HepG2 (cell line): ENCODE results near the gene RPL37. TPM values are rescaled to one million over a fixed set of nuclear protein-coding genes. Genes with fewer than 3 reads are reported as not detected.

ENCODE experiments used
- ATAC-seq: fragments of 200-7000 bp; cut with Tn5 transposase; 3 replicates; pipeline ENCODE4 v1.9.1; 2020; ENCODE audit warnings: mild to moderate bottlenecking, moderate library complexity
- BruUV-seq: library from RNA; stranded (reverse); fragments of 400-500 nt; replicated peaks from 2 replicates; lab custom pipeline; 2021; lab: Mats Ljungman, UMichigan
- CTCF ChIA-PET: fragments of 300-600 bp; formaldehyde crosslinking; extraction: SDS; loops from one replicate; lab custom pipeline; 2021; ENCODE audit warnings: low total read pairs, inconsistent platforms, low intra/inter-chr PET ratio; lab: Yijun Ruan, JAX
- POLR2A ChIA-PET: fragments of 350-600 bp; sonication (Branson Sonifier 250); formaldehyde crosslinking; loops from one replicate; lab custom pipeline; 2020; ENCODE audit warnings: antibody characterized with exemption, inconsistent platforms; lab: Yijun Ruan, JAX
- DNase-seq: peaks from one replicate; pipeline ENCODE4 v3.0.0-alpha.2; 2015; ENCODE audit warnings: low spot score
- FAIRE-seq: peaks from 3 replicates; lab custom pipeline; 2011; peaks lifted over from hg19 to GRCh38; lab: Jason Lieb, UNC
- H2AFZ ChIP-seq: one replicate; pipeline ENCODE4 v1.6.1; 2011; ENCODE audit warnings: low read length, inconsistent platforms
- H3K27ac ChIP-seq: fragments of 300-600 bp; 3 replicates; pipeline ENCODE4 v1.8.0; 2011; ENCODE audit warnings: mixed run types, mild to moderate bottlenecking, mixed read lengths, low read length, inconsistent platforms; ENCODE audit not compliant: insufficient read depth; ENCODE audit errors: extremely low read length
- H3K27me3 ChIP-seq, 2 experiments: fragments of 200-600 bp in 1 of 2; 2 replicates in 1 of 2; 3 replicates in 1 of 2; pipeline versions ENCODE4 v1.6.0 to v1.8.0; 2011; ENCODE audit warnings: low read length in 2 of 2, mild to moderate bottlenecking in 2 of 2, moderate library complexity in 2 of 2, inconsistent platforms in 1 of 2; ENCODE audit not compliant: insufficient read depth in 2 of 2, control insufficient read depth in 1 of 2
- H3K36me3 ChIP-seq, 2 experiments: fragments of 200-600 bp in 1 of 2; replicated peaks in 1 of 2; 2 replicates in 1 of 2; 3 replicates in 1 of 2; pipeline versions ENCODE4 v1.5.1 to v1.8.0; 2011; ENCODE audit warnings: low read length in 2 of 2, inconsistent platforms in 1 of 2; ENCODE audit not compliant: insufficient read depth in 2 of 2, control insufficient read depth in 1 of 2
- H3K4me1 ChIP-seq: 2 replicates; pipeline ENCODE4 v1.5.1; 2012; ENCODE audit warnings: low read length, inconsistent platforms; ENCODE audit not compliant: insufficient read depth
- H3K4me2 ChIP-seq: 2 replicates; pipeline ENCODE4 v1.6.0; 2011; ENCODE audit warnings: low read depth, low read length, inconsistent platforms
- H3K4me3 ChIP-seq, 3 experiments: fragments of 200-600 bp in 1 of 3; sonication (generic), shearing (Covaris generic) in 1 of 3; replicated peaks in 1 of 3; 2 replicates each; pipeline ENCODE4 v1.5.1; 2011 to 2016; ENCODE audit warnings: low read length in 3 of 3, inconsistent platforms in 2 of 3, low read depth in 2 of 3, mild to moderate bottlenecking in 2 of 3, control low read depth in 1 of 3, mixed read lengths in 1 of 3; ENCODE audit not compliant: insufficient read depth in 1 of 3
- H3K79me2 ChIP-seq: one replicate; pipeline ENCODE4 v1.6.1; 2011; ENCODE audit warnings: low read length, inconsistent platforms; ENCODE audit not compliant: insufficient read depth
- H3K9ac ChIP-seq: 2 replicates; pipeline ENCODE4 v1.6.0; 2011; ENCODE audit warnings: mild to moderate bottlenecking, low read depth, low read length, inconsistent platforms; ENCODE audit not compliant: insufficient read depth
- H3K9me3 ChIP-seq: 2 replicates; pipeline ENCODE4 v1.5.1; 2012; ENCODE audit warnings: mild to moderate bottlenecking, low read length
- H4K20me1 ChIP-seq: 2 replicates; pipeline ENCODE4 v1.6.0; 2011; ENCODE audit warnings: inconsistent platforms, mild to moderate bottlenecking, low read length, moderate library complexity; ENCODE audit not compliant: insufficient read depth
- NFAT5 ChIP-seq: sonication (generic); formaldehyde crosslinking; IDR thresholded peaks from 2 replicates; pipeline ENCODE4 v1.4.0; 2020; ENCODE audit warnings: missing genetic modification reagents
- ZKSCAN1 ChIP-seq: fragments of 150-350 bp; IDR thresholded peaks from 2 replicates; pipeline ENCODE4 v1.6.1; 2014; ENCODE audit warnings: low read length
- WGBS: methylation state at CpG from one replicate; pipeline ENCODE4 v1.1.6; 2017; ENCODE audit warnings: low lambda C conversion rate; 5-methylcytosine and 5-hydroxymethylcytosine counted together
- in situ Hi-C: cut with HindIII; loops from 2 replicates; pipeline ENCODE4 v1.10.0; 2017; ENCODE audit warnings: low pct_unique_long_range_greater_than_20kb; ENCODE audit not compliant: extremely low pct_ligation_motif_present
- intact Hi-C: fragments of 100-400 bp; cut with micrococcal nuclease; formaldehyde crosslinking; loops from one replicate; pipeline ENCODE4 v1.10.0; 2022; ENCODE audit not compliant: unreplicated experiment
- polyA plus RNA-seq, 8 experiments: library from polyadenylated mRNA; depleted of rRNA in 3 of 8; stranded (reverse) in 7 of 8; unstranded in 1 of 8; fragments of >200 nt; fragmentation: Illumina TruSeq in 4 of 8; extraction: Trizol in 4 of 8; gene quantifications; 2 replicates each; pipeline versions ENCODE4 v1.2.1 to v1.2.3, GENCODE V29; 2011 to 2016; ENCODE audit warnings: low read depth in 4 of 8, missing spikeins in 1 of 8, mixed read lengths in 1 of 8; ENCODE audit not compliant: insufficient read depth in 1 of 8
- total RNA-seq, 5 experiments: library from RNA; depleted of rRNA; stranded (reverse); fragments of >200 nt; fragmentation: Illumina TruSeq; extraction: Trizol; gene quantifications; 2 replicates each; pipeline ENCODE4 v1.2.3, GENCODE V29; 2016; ENCODE audit warnings: low read depth in 1 of 5
- TF ChIP-seq, protein P1 (sequence below): sonication (generic); formaldehyde crosslinking; IDR thresholded peaks from 2 replicates; pipeline ENCODE4 v1.4.0; 2020; ENCODE audit warnings: missing genetic modification reagents, borderline replicate concordance
- TF ChIP-seq, protein P2 (sequence below): sonication (generic); formaldehyde crosslinking; IDR thresholded peaks from 2 replicates; pipeline ENCODE4 v1.5.0; 2020; ENCODE audit warnings: missing genetic modification reagents
- TF ChIP-seq, protein P3 (sequence below): fragments of 450-650 bp; IDR thresholded peaks from 2 replicates; pipeline ENCODE4 v1.6.1; 2017; ENCODE audit warnings: mild to moderate bottlenecking
- TF ChIP-seq, protein P4 (sequence below): sonication (generic); formaldehyde crosslinking; IDR thresholded peaks from 2 replicates; pipeline ENCODE4 v1.4.0; 2020; ENCODE audit warnings: missing genetic modification reagents

Gene RPL37
- total and polyA plus RNA-seq, 2 of the 13 experiments (the other 11 are each of a cell fraction or from before 2014, with no cell fraction given), result 1,981 to 3,367 TPM

GRCh38 chr5:40784916-40785315 is 50.1 kb downstream of the RPL37 start:
- Histone ChIP-seq H3K27ac (peak overlapping the region; percentile 73), H3K9me3 (peaks cover 7% of the 10 kb centered on the region; the same call in 1 of the 2 replicates), H3K36me3 (peaks cover 0 to 7% of the 10 kb centered on the region in 2 experiments; a peak in 3 of 5 replicates), H3K4me1 (peaks cover 94% of the 10 kb centered on the region), H3K4me2 (peak overlapping the region; percentile 83), H3K79me2 (peaks cover 96% of the 10 kb centered on the region), H3K4me3 (peak overlapping the region in 2 of 3 experiments; percentile 14 to 50; a peak in 2 of 6 replicates), H2AFZ (no peak overlapping the region), H3K27me3 (no peaks in the 10 kb centered on the region), H3K9ac (peak overlapping the region; percentile 53; the same call in 1 of the 2 replicates), H4K20me1 (no peaks in the 10 kb centered on the region; the same call in 1 of the 2 replicates)
- intact Hi-C loops (loop anchor here (1.0 to 10.0 kb wide), 2 partner anchors 7 to 1710 kb away; partner anchors contain the start of gene RICTOR), in situ Hi-C loops (no loop called here)
- ChIA-PET CTCF (no interaction called here), POLR2A (interaction anchor here (1.2 to 1.6 kb wide), 3 partner anchors 45 to 50 kb away, joined by 3 to 9 read pairs (median 6); partner anchors contain the start of gene RPL37)
- DNase-seq (no peak), ATAC-seq (no peak), FAIRE-seq (no peak)
- WGBS, result 91% methylated on average over 1 of the region's 1 CpG
- BruUV-seq, result no TSS peak
- TF ChIP-seq, protein P1, sequence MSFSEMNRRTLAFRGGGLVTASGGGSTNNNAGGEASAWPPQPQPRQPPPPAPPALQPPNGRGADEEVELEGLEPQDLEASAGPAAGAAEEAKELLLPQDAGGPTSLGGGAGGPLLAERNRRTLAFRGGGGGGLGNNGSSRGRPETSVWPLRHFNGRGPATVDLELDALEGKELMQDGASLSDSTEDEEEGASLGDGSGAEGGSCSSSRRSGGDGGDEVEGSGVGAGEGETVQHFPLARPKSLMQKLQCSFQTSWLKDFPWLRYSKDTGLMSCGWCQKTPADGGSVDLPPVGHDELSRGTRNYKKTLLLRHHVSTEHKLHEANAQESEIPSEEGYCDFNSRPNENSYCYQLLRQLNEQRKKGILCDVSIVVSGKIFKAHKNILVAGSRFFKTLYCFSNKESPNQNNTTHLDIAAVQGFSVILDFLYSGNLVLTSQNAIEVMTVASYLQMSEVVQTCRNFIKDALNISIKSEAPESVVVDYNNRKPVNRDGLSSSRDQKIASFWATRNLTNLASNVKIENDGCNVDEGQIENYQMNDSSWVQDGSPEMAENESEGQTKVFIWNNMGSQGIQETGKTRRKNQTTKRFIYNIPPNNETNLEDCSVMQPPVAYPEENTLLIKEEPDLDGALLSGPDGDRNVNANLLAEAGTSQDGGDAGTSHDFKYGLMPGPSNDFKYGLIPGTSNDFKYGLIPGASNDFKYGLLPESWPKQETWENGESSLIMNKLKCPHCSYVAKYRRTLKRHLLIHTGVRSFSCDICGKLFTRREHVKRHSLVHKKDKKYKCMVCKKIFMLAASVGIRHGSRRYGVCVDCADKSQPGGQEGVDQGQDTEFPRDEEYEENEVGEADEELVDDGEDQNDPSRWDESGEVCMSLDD (CRISPR knock-in tag), result no peak
- TF ChIP-seq, protein P2, sequence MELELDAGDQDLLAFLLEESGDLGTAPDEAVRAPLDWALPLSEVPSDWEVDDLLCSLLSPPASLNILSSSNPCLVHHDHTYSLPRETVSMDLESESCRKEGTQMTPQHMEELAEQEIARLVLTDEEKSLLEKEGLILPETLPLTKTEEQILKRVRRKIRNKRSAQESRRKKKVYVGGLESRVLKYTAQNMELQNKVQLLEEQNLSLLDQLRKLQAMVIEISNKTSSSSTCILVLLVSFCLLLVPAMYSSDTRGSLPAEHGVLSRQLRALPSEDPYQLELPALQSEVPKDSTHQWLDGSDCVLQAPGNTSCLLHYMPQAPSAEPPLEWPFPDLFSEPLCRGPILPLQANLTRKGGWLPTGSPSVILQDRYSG (CRISPR knock-in tag), result no peak
- TF ChIP-seq, protein P3, sequence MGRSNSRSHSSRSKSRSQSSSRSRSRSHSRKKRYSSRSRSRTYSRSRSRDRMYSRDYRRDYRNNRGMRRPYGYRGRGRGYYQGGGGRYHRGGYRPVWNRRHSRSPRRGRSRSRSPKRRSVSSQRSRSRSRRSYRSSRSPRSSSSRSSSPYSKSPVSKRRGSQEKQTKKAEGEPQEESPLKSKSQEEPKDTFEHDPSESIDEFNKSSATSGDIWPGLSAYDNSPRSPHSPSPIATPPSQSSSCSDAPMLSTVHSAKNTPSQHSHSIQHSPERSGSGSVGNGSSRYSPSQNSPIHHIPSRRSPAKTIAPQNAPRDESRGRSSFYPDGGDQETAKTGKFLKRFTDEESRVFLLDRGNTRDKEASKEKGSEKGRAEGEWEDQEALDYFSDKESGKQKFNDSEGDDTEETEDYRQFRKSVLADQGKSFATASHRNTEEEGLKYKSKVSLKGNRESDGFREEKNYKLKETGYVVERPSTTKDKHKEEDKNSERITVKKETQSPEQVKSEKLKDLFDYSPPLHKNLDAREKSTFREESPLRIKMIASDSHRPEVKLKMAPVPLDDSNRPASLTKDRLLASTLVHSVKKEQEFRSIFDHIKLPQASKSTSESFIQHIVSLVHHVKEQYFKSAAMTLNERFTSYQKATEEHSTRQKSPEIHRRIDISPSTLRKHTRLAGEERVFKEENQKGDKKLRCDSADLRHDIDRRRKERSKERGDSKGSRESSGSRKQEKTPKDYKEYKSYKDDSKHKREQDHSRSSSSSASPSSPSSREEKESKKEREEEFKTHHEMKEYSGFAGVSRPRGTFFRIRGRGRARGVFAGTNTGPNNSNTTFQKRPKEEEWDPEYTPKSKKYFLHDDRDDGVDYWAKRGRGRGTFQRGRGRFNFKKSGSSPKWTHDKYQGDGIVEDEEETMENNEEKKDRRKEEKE, result no peak
- TF ChIP-seq ZKSCAN1 (peak; percentile 93), NFAT5 (CRISPR knock-in tag) (no peak)
- TF ChIP-seq, protein P4, sequence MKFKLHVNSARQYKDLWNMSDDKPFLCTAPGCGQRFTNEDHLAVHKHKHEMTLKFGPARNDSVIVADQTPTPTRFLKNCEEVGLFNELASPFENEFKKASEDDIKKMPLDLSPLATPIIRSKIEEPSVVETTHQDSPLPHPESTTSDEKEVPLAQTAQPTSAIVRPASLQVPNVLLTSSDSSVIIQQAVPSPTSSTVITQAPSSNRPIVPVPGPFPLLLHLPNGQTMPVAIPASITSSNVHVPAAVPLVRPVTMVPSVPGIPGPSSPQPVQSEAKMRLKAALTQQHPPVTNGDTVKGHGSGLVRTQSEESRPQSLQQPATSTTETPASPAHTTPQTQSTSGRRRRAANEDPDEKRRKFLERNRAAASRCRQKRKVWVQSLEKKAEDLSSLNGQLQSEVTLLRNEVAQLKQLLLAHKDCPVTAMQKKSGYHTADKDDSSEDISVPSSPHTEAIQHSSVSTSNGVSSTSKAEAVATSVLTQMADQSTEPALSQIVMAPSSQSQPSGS (CRISPR knock-in tag), result no peak
